Fibroblast of lung (primary cell): Measurements from ENCODE around the gene INO80E. TPM values are rescaled to one million over a fixed set of nuclear protein-coding genes. Genes with fewer than 3 reads are reported as not detected.

ENCODE experiments used
- DNase-seq, 2 donors: peaks; one replicate each; pipeline versions ENCODE4 v3.0.0 to v3.0.0-alpha.2; 2010; ENCODE audit warnings: low read depth in 2 of 2
- H2AFZ ChIP-seq: 2 replicates; pipeline ENCODE4 v1.5.1; 2012; ENCODE audit warnings: low read length, control low read depth, inconsistent platforms
- H3K27ac ChIP-seq: 2 replicates; pipeline ENCODE4 v1.5.1; 2011; ENCODE audit warnings: low read length, control low read depth; ENCODE audit not compliant: insufficient read depth
- H3K27me3 ChIP-seq: 2 replicates; pipeline ENCODE4 v1.5.1; 2011; ENCODE audit warnings: mild to moderate bottlenecking, low read length; ENCODE audit not compliant: control insufficient read depth, insufficient read depth
- H3K36me3 ChIP-seq: 2 replicates; pipeline ENCODE4 v1.5.1; 2011; ENCODE audit warnings: low read length; ENCODE audit not compliant: control insufficient read depth, insufficient read depth
- H3K4me1 ChIP-seq: 2 replicates; pipeline ENCODE4 v1.5.1; 2011; ENCODE audit warnings: low read length; ENCODE audit not compliant: control insufficient read depth, insufficient read depth; ENCODE audit errors: extremely low read depth
- H3K4me2 ChIP-seq: 2 replicates; pipeline ENCODE4 v1.5.1; 2011; ENCODE audit warnings: low read length, control low read depth; ENCODE audit not compliant: insufficient read depth; ENCODE audit errors: extremely low read depth
- H3K4me3 ChIP-seq, 4 experiments: fragments of 200-600 bp in 1 of 4; sonication (generic) in 1 of 4; replicated peaks in 1 of 4; 2 replicates each; pipeline ENCODE4 v1.5.1; 2011 to 2016; ENCODE audit warnings: low read length in 4 of 4, low read depth in 3 of 4, mild to moderate bottlenecking in 3 of 4, control low read depth in 2 of 4, inconsistent platforms in 1 of 4, mixed read lengths in 1 of 4; ENCODE audit not compliant: insufficient read depth in 1 of 4; ENCODE audit errors: control extremely low read depth in 1 of 4
- H3K79me2 ChIP-seq: 2 replicates; pipeline ENCODE4 v1.5.1; 2012; ENCODE audit warnings: mild to moderate bottlenecking, low read length, inconsistent platforms; ENCODE audit not compliant: control insufficient read depth, insufficient read depth
- H3K9ac ChIP-seq: 2 replicates; pipeline ENCODE4 v1.5.1; 2011; ENCODE audit warnings: mild to moderate bottlenecking, low read length, control low read depth; ENCODE audit not compliant: insufficient read depth
- H3K9me3 ChIP-seq: 2 replicates; pipeline ENCODE4 v1.5.1; 2012; ENCODE audit warnings: low read depth, low read length; ENCODE audit not compliant: control insufficient read depth, insufficient read depth
- H4K20me1 ChIP-seq: 2 replicates; pipeline ENCODE4 v1.5.1; 2011; ENCODE audit warnings: low read length; ENCODE audit not compliant: control insufficient read depth, insufficient read depth; ENCODE audit errors: extremely low read depth
- CTCF ChIP-seq, 2 donors: IDR thresholded peaks in 1 of 2; conservative IDR thresholded peaks in 1 of 2; 1 replicate in 1 of 2; 2 replicates in 1 of 2; pipeline ENCODE4 v1.5.1; 2011 to 2012; ENCODE audit warnings: low read length in 2 of 2, control low read depth in 1 of 2, inconsistent platforms in 1 of 2, low read depth in 1 of 2, mild to moderate bottlenecking in 1 of 2
- EZH2 ChIP-seq: IDR thresholded peaks from 2 replicates; pipeline ENCODE4 v1.5.1; 2012; ENCODE audit warnings: low read length, control low read depth, mild to moderate bottlenecking; ENCODE audit errors: missing control alignments
- polyA plus RNA-seq, 2 donors: library from polyadenylated mRNA; depleted of rRNA in 1 of 2; stranded (reverse) in 1 of 2; unstranded in 1 of 2; fragments of >200 nt; gene quantifications; 2 replicates each; pipeline ENCODE4 v1.2.1, GENCODE V29; 2011 to 2012; ENCODE audit warnings: missing spikeins in 1 of 2
- total RNA-seq: library from RNA; depleted of rRNA; stranded (reverse); fragments of >200 nt; gene quantifications from 2 replicates; pipeline ENCODE4 v1.2.1, GENCODE V29; 2014

Gene INO80E
- total and polyA plus RNA-seq, 2 donors (not counting 1 experiment from before 2014, with no cell fraction given) = 16.3 to 21.9 TPM

- Histone ChIP-seq H2AFZ (no peak overlapping the region), H3K9me3 (no peaks in the 10 kb centered on the region), H3K4me2 (no peak overlapping the region), H3K36me3 (peaks cover 29% of the 10 kb centered on the region), H3K4me1 (peaks cover 9% of the 10 kb centered on the region), H3K79me2 (peaks cover 48% of the 10 kb centered on the region), H3K9ac (no peak overlapping the region), H4K20me1 (peaks cover 3% of the 10 kb centered on the region), H3K27me3 (no peaks in the 10 kb centered on the region), H3K27ac (no peak overlapping the region), H3K4me3 (peak overlapping the region in 2 of 4 experiments; percentile 6 to 98)
- no peak for TF ChIP-seq CTCF (conservative IDR thresholded peaks at IDR 0.05 in 1 of 2, IDR thresholded peaks at IDR 0.05 in 1 of 2; ENCODE audit: low read depth in 1 of 2, low read length in 2 of 2)
- no peak for TF ChIP-seq EZH2
- DNase-seq = no peak
These were observed 18.8 kb upstream of the INO80E start for GRCh38 chr16:29977063-29977825.

- H3K27me3 ChIP-seq = no peaks in the 10 kb centered on the region
- H3K4me1 ChIP-seq = peaks cover 9% of the 10 kb centered on the region
- no peak for TF ChIP-seq EZH2
- TF ChIP-seq CTCF (conservative IDR thresholded peaks at IDR 0.05 in 1 of 2, IDR thresholded peaks at IDR 0.05 in 1 of 2; ENCODE audit: low read depth in 1 of 2, low read length in 2 of 2) = no peak
- peaks cover 34% of the 10 kb centered on the region for H3K36me3 ChIP-seq
- DNase-seq = no peak
- no peaks in the 10 kb centered on the region for H3K9me3 ChIP-seq
- peaks cover 3% of the 10 kb centered on the region for H4K20me1 ChIP-seq
- no peak overlapping the region for H3K4me2 ChIP-seq
- H3K9ac ChIP-seq = no peak overlapping the region
- H3K4me3 ChIP-seq = no peak overlapping the region
- peaks cover 48% of the 10 kb centered on the region for H3K79me2 ChIP-seq
- no peak overlapping the region for H3K27ac ChIP-seq
- no peak overlapping the region for H2AFZ ChIP-seq
These were observed 18.0 kb upstream of the INO80E start for GRCh38 chr16:29978081-29978480.

GRCh38 chr16:29978564-29979270 lies 17.3 kb upstream of the INO80E start:
- Histone ChIP-seq H4K20me1 (peaks cover 3% of the 10 kb centered on the region), H3K36me3 (peaks cover 35% of the 10 kb centered on the region), H3K9ac (no peak overlapping the region), H3K4me2 (no peak overlapping the region), H3K27me3 (no peaks in the 10 kb centered on the region), H3K4me1 (peaks cover 9% of the 10 kb centered on the region), H2AFZ (no peak overlapping the region), H3K79me2 (peaks cover 48% of the 10 kb centered on the region), H3K27ac (no peak overlapping the region), H3K9me3 (no peaks in the 10 kb centered on the region), H3K4me3 (no peak overlapping the region)
- no peak for DNase-seq
- TF ChIP-seq EZH2 = no peak
- TF ChIP-seq CTCF (conservative IDR thresholded peaks at IDR 0.05 in 1 of 2, IDR thresholded peaks at IDR 0.05 in 1 of 2; ENCODE audit: low read depth in 1 of 2, low read length in 2 of 2) = no peak
